Gastroesophageal sphincter (tissue), 4 donors: ENCODE measurements around the gene ALDH2. TPM values are rescaled to one million over a fixed set of nuclear protein-coding genes. Genes with fewer than 3 reads are reported as not detected.
"Not testable (repeated sequence)": the region's sequence is repeated elsewhere in the genome, so short reads cannot be mapped to it uniquely, and the experiment has no call there.

Experiments
- ATAC-seq: fragments of 150-250 bp; one replicate; pipeline ENCODE4 v1.9.1; 2016; ENCODE audit warnings: mild to moderate bottlenecking, moderate library complexity
- H3K27ac ChIP-seq, 4 donors: fragments of 200-600 bp; sonication (generic) in 3 of 4; 1 replicate in 3 of 4; 2 replicates in 1 of 4; pipeline ENCODE4 v1.5.1; 2016 to 2019
- H3K27me3 ChIP-seq: fragments of 200-600 bp; sonication (generic); one replicate; pipeline ENCODE4 v1.5.1; 2019
- H3K36me3 ChIP-seq, 2 donors: fragments of 200-600 bp; sonication (generic); one replicate each; pipeline ENCODE4 v1.5.1; 2019; ENCODE audit warnings: control low read depth in 1 of 2
- H3K4me1 ChIP-seq, 3 donors: fragments of 200-600 bp; sonication (generic); 1 replicate in 2 of 3; 2 replicates in 1 of 3; pipeline ENCODE4 v1.5.1; 2016 to 2019; ENCODE audit warnings: control low read depth in 2 of 3
- H3K4me3 ChIP-seq, 2 donors: fragments of 200-600 bp; sonication (generic); one replicate each; pipeline ENCODE4 v1.5.1; 2019; ENCODE audit warnings: mild to moderate bottlenecking in 1 of 2, moderate library complexity in 1 of 2
- H3K9me3 ChIP-seq, 3 donors: fragments of 200-600 bp; sonication (generic); one replicate each; pipeline ENCODE4 v1.5.1; 2017 to 2019; ENCODE audit warnings: control low read depth in 2 of 3
- EP300 ChIP-seq: sonication (generic); formaldehyde crosslinking; IDR thresholded peaks from one replicate; pipeline ENCODE4 v1.6.1; 2017; ENCODE audit warnings: antibody characterized with exemption, mild to moderate bottlenecking
- POLR2A ChIP-seq, 2 donors: fragments of 450-650 bp; IDR thresholded peaks; one replicate each; pipeline ENCODE4 v1.6.1; 2017; ENCODE audit warnings: antibody characterized with exemption in 2 of 2, mild to moderate bottlenecking in 2 of 2, moderate library complexity in 1 of 2
- POLR2AphosphoS5 ChIP-seq: sonication (generic); formaldehyde crosslinking; IDR thresholded peaks from one replicate; pipeline ENCODE4 v1.6.1; 2017; ENCODE audit warnings: antibody characterized with exemption
- WGBS, 2 donors: methylation state at CpG; one replicate each; pipeline ENCODE4 v1.1.5; 2018; ENCODE audit warnings: low coverage in 1 of 2; 5-methylcytosine and 5-hydroxymethylcytosine counted together
- total RNA-seq, 4 donors: library from RNA; depleted of rRNA; stranded (reverse); fragments of >200 nt; gene quantifications; one replicate each; pipeline ENCODE4 v1.1.0, GENCODE V29; 2016
- TF ChIP-seq, protein P1 (sequence below), 4 experiments: fragments of 200-600 bp in 2 of 4; fragments of 450-650 bp in 2 of 4; sonication (generic) in 1 of 4; IDR thresholded peaks; one replicate each; pipeline ENCODE4 v1.5.1; 2017 to 2019; ENCODE audit warnings: antibody characterized with exemption in 4 of 4, mild to moderate bottlenecking in 2 of 4, moderate library complexity in 2 of 4

The ALDH2 gene
- total RNA-seq, 4 donors from 2014 or later, result 197 to 245 (median 209) TPM

DNA sequence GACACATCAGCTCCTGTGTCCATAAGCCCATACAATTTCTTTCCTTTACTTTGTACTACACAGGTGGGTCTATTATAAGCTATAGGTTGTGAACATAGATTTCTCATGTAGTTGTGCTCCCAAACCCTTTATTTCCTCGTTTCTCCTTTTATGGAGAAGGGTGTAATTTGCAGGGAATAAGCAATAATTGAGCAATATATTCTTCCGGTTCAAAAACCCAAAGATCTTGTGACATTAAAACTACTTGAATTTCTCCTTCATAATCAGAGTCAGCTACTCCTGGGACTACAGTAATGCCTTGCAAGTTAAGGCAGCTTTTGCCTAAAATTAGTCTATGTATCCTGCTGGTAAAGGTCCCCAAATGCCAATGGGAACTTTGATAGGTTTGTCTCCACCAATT lies 56.2 kb downstream of the ALDH2 start:
- Histone ChIP-seq H3K27ac (no peak overlapping the region), H3K4me1 (peaks cover 0 to 8% (median 0%) of the 10 kb centered on the region in 3 donors), H3K27me3 (no peaks in the 10 kb centered on the region), H3K4me3 (no peak overlapping the region), H3K36me3 (no peaks in the 10 kb centered on the region), H3K9me3 (no peaks in the 10 kb centered on the region)
- 50 to 53% methylated on average over 2 of the region's 2 CpGs for WGBS, 2 donors
- ATAC-seq, result no peak
- TF ChIP-seq POLR2A (IDR thresholded peaks at IDR 0.05) (no peak), EP300 (no peak), POLR2AphosphoS5 (no peak)
- TF ChIP-seq, protein P1, sequence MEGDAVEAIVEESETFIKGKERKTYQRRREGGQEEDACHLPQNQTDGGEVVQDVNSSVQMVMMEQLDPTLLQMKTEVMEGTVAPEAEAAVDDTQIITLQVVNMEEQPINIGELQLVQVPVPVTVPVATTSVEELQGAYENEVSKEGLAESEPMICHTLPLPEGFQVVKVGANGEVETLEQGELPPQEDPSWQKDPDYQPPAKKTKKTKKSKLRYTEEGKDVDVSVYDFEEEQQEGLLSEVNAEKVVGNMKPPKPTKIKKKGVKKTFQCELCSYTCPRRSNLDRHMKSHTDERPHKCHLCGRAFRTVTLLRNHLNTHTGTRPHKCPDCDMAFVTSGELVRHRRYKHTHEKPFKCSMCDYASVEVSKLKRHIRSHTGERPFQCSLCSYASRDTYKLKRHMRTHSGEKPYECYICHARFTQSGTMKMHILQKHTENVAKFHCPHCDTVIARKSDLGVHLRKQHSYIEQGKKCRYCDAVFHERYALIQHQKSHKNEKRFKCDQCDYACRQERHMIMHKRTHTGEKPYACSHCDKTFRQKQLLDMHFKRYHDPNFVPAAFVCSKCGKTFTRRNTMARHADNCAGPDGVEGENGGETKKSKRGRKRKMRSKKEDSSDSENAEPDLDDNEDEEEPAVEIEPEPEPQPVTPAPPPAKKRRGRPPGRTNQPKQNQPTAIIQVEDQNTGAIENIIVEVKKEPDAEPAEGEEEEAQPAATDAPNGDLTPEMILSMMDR (IDR thresholded peaks at IDR 0.05), result no peak

DNA sequence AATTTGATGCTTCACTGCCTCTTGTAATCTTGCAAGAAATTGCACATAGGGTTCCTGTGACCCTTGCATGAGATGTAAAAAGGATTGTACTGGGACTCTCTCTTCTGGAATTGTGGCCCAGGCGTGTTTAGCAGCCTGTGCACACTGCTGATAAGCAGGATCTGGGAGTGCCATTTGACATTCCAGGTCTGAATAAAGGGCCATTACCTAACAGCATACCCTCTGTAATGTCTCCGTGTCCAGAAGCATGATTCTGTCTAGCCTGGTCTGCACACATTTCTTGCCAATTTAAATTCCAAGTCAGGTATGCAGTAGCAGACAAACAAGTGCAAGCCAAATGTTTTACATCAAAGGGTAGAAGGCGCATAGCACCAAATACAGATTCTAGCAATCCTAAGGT lies 57.2 kb downstream of the ALDH2 start:
- no peaks in the 10 kb centered on the region for H3K27me3 ChIP-seq
- H3K27ac ChIP-seq, result no peak overlapping the region
- no peaks in the 10 kb centered on the region for H3K9me3 ChIP-seq
- ATAC-seq, result no peak
- H3K4me3 ChIP-seq, result no peak overlapping the region
- WGBS, 2 donors, result 51 to 53% methylated on average over 2 of the region's 3 CpGs
- TF ChIP-seq POLR2A (IDR thresholded peaks at IDR 0.05), result no peak
- no peak for TF ChIP-seq EP300
- no peak for TF ChIP-seq POLR2AphosphoS5
- TF ChIP-seq, protein P1 (IDR thresholded peaks at IDR 0.05), result no peak
- no peaks in the 10 kb centered on the region for H3K36me3 ChIP-seq
- H3K4me1 ChIP-seq, result peaks cover 0 to 8% (median 0%) of the 10 kb centered on the region in 3 donors

DNA sequence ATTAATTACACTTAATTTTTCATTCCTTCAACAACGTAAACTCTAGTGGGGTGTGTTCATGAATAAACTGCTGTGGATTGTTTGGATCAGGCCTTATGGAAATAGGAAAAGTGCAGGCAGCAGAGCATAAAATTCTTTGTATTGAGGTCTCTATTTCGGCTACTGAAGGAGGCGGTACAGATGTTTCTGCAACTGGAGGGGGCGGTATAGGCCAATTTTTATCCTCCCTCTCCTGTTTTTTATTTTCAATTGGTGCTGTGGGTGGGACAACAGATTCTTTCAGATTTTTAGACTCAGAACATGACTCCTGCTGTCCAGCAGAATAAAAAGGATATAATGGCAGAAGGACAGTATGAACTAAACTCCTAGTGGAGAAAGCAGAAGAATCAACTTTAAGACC lies 57.6 kb downstream of the ALDH2 start:
- not testable (repeated sequence) for H3K27ac ChIP-seq, H3K4me1 ChIP-seq, H3K36me3 ChIP-seq, H3K27me3 ChIP-seq, ATAC-seq, H3K4me3 ChIP-seq, H3K9me3 ChIP-seq
- 28 to 41% methylated on average over 4 of the region's 4 CpGs for WGBS, 2 donors

DNA sequence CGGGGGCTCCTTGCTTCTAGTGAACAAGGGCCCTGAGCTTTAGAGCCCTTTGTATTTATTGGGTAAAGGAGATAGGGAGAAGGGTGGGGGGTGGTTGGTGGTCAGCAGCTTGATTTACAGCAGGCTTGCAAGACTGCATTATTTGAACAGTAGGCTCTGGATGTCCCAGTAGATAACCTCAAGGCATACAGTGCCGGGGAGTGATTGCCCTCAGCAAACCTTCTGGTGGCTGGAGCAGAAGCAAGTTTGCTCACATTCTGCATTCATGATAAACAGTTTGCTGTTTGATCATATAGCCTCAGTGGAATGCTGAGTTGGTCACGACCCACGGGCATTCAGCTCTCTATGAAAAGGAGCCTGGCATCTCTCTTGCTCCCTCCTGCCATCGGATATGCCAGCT lies 58.8 kb downstream of the ALDH2 start:
- no peak overlapping the region for H3K4me3 ChIP-seq
- no peak for ATAC-seq
- no peak overlapping the region for H3K27ac ChIP-seq
- 72 to 76% methylated on average over 2 to 4 of the region's 5 CpGs for WGBS, 2 donors
- TF ChIP-seq EP300 (no peak), POLR2A (IDR thresholded peaks at IDR 0.05) (no peak), POLR2AphosphoS5 (no peak)
- TF ChIP-seq, protein P1 (IDR thresholded peaks at IDR 0.05), result no peak
- H3K36me3 ChIP-seq, result no peaks in the 10 kb centered on the region
- no peaks in the 10 kb centered on the region for H3K27me3 ChIP-seq
- H3K4me1 ChIP-seq, result peaks cover 0 to under 1% (median 0%) of the 10 kb centered on the region in 3 donors
- no peaks in the 10 kb centered on the region for H3K9me3 ChIP-seq

DNA sequence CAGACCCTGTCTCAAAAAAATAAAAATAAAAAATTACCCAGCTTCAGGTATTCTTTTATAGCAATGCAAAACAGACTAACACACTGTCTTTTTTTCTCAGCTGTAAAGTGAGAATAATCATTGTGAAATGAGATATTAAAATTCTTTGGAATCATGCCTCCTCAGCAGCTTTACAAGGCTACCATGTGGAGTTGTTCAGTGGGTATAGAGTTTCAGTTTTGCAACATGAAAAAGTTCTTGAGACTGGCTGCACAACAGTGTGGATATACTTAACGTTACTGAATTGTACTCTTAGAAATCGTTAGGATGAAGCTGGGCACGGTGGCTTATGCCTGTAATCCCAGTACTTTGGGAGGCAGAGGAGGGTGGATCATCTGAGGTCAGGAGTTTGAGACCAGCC lies 59.6 kb downstream of the ALDH2 start:
- no peak for TF ChIP-seq POLR2AphosphoS5
- ATAC-seq, result no peak
- WGBS, 2 donors, result 81 to 86% methylated on average over 3 of the region's 3 CpGs
- Histone ChIP-seq H3K4me3 (no peak overlapping the region), H3K4me1 (no peaks in the 10 kb centered on the region), H3K27ac (no peak overlapping the region), H3K9me3 (no peaks in the 10 kb centered on the region), H3K36me3 (no peaks in the 10 kb centered on the region), H3K27me3 (no peaks in the 10 kb centered on the region)

DNA sequence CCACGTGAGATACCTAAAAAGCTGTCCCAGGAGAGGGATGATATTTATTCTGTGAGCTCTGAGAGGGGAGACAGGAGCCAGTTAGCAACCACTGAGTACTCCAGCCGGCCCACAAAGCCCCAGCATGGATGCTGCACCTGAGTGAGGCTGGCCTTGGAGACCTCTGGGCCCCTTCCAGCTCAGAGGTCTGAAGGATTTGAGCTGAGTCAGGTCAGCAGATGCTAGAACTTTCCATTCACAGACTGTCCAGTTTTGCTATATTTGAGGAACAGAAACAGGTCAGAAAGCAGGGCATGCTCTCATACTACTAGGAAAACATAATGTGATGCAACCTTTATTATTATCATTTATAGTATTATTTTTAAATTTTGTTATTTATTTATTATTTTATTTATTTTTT lies 60.3 kb downstream of the ALDH2 start:
- 35 to 40% methylated on average over 2 of the region's 2 CpGs for WGBS, 2 donors

More for the DNA sequence above, 60.3 kb downstream of the ALDH2 start:
- Histone ChIP-seq H3K9me3 (no peaks in the 10 kb centered on the region), H3K36me3 (no peaks in the 10 kb centered on the region), H3K4me3 (no peak overlapping the region), H3K4me1 (no peaks in the 10 kb centered on the region), H3K27ac (no peak overlapping the region), H3K27me3 (no peaks in the 10 kb centered on the region)
- ATAC-seq, result no peak
- TF ChIP-seq, protein P1 (IDR thresholded peaks at IDR 0.05), result no peak
- no peak for TF ChIP-seq POLR2A (IDR thresholded peaks at IDR 0.05)
